ENCODE measurements around the gene ALDH1L1.

Gene ALDH1L1

GRCh38 chr3:126211569-126211968 is 31.2 kb upstream of the ALDH1L1 start:
- Histone ChIP-seq H2AFZ (ENCODE audit: low read depth, low read length, severe bottlenecking) (no peak overlapping the region), H3K4me3 (ENCODE audit: insufficient read depth, low read length, poor library complexity, severe bottlenecking) (no peak overlapping the region), H3K9ac (ENCODE audit: low read length) (no peak overlapping the region), H3K9me3 (ENCODE audit: insufficient read depth, low read length) (no peaks in the 10 kb centered on the region), H3K79me2 (ENCODE audit: insufficient read depth, low read length) (no peaks in the 10 kb centered on the region), H3F3A (ENCODE audit: insufficient read depth) (no peaks in the 10 kb centered on the region), H3K27me3 (ENCODE audit: low read length) (no peaks in the 10 kb centered on the region), H3K4me2 (ENCODE audit: low read depth, low read length, poor library complexity, severe bottlenecking) (no peak overlapping the region), H3K36me3 (ENCODE audit: low read length) (no peaks in the 10 kb centered on the region), H3K9me2 (replicated peaks; ENCODE audit: insufficient read depth, low read length) (no peaks in the 10 kb centered on the region), H4K20me1 (ENCODE audit: low read depth, low read length) (no peaks in the 10 kb centered on the region), H3K27ac (ENCODE audit: low read depth, low read length) (no peak overlapping the region)
- TF ChIP-seq EZH2phosphoT487 (conservative IDR thresholded peaks at IDR 0.05; ENCODE audit: low read length) = no peak
- TF ChIP-seq, protein P1, sequence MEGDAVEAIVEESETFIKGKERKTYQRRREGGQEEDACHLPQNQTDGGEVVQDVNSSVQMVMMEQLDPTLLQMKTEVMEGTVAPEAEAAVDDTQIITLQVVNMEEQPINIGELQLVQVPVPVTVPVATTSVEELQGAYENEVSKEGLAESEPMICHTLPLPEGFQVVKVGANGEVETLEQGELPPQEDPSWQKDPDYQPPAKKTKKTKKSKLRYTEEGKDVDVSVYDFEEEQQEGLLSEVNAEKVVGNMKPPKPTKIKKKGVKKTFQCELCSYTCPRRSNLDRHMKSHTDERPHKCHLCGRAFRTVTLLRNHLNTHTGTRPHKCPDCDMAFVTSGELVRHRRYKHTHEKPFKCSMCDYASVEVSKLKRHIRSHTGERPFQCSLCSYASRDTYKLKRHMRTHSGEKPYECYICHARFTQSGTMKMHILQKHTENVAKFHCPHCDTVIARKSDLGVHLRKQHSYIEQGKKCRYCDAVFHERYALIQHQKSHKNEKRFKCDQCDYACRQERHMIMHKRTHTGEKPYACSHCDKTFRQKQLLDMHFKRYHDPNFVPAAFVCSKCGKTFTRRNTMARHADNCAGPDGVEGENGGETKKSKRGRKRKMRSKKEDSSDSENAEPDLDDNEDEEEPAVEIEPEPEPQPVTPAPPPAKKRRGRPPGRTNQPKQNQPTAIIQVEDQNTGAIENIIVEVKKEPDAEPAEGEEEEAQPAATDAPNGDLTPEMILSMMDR (IDR thresholded peaks at IDR 0.05; ENCODE audit: insufficient read depth, low read length, poor library complexity, severe bottlenecking) = no peak

- H4K20me1 ChIP-seq (ENCODE audit: low read depth, low read length) = no peaks in the 10 kb centered on the region
- no peak overlapping the region for H2AFZ ChIP-seq (ENCODE audit: low read depth, low read length, severe bottlenecking)
- TF ChIP-seq EZH2phosphoT487 (conservative IDR thresholded peaks at IDR 0.05; ENCODE audit: low read length) = no peak
- TF ChIP-seq, protein P1 (IDR thresholded peaks at IDR 0.05; ENCODE audit: insufficient read depth, low read length, poor library complexity, severe bottlenecking) = no peak
These were observed 30.2 kb upstream of the ALDH1L1 start for GRCh38 chr3:126210606-126211005.

GRCh38 chr3:126209741-126210140 is 29.4 kb upstream of the ALDH1L1 start:
- Histone ChIP-seq H4K20me1 (ENCODE audit: low read depth, low read length) (no peaks in the 10 kb centered on the region), H3K9me2 (replicated peaks; ENCODE audit: insufficient read depth, low read length) (no peaks in the 10 kb centered on the region), H3K4me3 (ENCODE audit: insufficient read depth, low read length, poor library complexity, severe bottlenecking) (no peak overlapping the region), H3K9ac (ENCODE audit: low read length) (no peak overlapping the region), H3K27me3 (ENCODE audit: low read length) (no peaks in the 10 kb centered on the region), H3F3A (ENCODE audit: insufficient read depth) (no peaks in the 10 kb centered on the region), H3K79me2 (ENCODE audit: insufficient read depth, low read length) (no peaks in the 10 kb centered on the region), H3K36me3 (ENCODE audit: low read length) (no peaks in the 10 kb centered on the region), H3K4me2 (ENCODE audit: low read depth, low read length, poor library complexity, severe bottlenecking) (no peak overlapping the region), H3K27ac (ENCODE audit: low read depth, low read length) (no peak overlapping the region), H2AFZ (ENCODE audit: low read depth, low read length, severe bottlenecking) (no peak overlapping the region), H3K9me3 (ENCODE audit: insufficient read depth, low read length) (no peaks in the 10 kb centered on the region)
- TF ChIP-seq EZH2phosphoT487 (conservative IDR thresholded peaks at IDR 0.05; ENCODE audit: low read length) = no peak
- TF ChIP-seq, protein P1 (IDR thresholded peaks at IDR 0.05; ENCODE audit: insufficient read depth, low read length, poor library complexity, severe bottlenecking) = no peak

More at GRCh38 chr3:126210606-126211005, 30.2 kb upstream of the ALDH1L1 start:
- H3F3A ChIP-seq (ENCODE audit: insufficient read depth) = no peaks in the 10 kb centered on the region
- H3K4me2 ChIP-seq (ENCODE audit: low read depth, low read length, poor library complexity, severe bottlenecking) = no peak overlapping the region
- H3K9me2 ChIP-seq (replicated peaks; ENCODE audit: insufficient read depth, low read length) = no peaks in the 10 kb centered on the region
- H3K9ac ChIP-seq (ENCODE audit: low read length) = no peak overlapping the region
- H3K27ac ChIP-seq (ENCODE audit: low read depth, low read length) = no peak overlapping the region
- no peaks in the 10 kb centered on the region for H3K9me3 ChIP-seq (ENCODE audit: insufficient read depth, low read length)
- no peaks in the 10 kb centered on the region for H3K27me3 ChIP-seq (ENCODE audit: low read length)
- no peaks in the 10 kb centered on the region for H3K79me2 ChIP-seq (ENCODE audit: insufficient read depth, low read length)
- no peak overlapping the region for H3K4me3 ChIP-seq (ENCODE audit: insufficient read depth, low read length, poor library complexity, severe bottlenecking)
- no peaks in the 10 kb centered on the region for H3K36me3 ChIP-seq (ENCODE audit: low read length)

All from SU-DHL-6 (cell line).